ENCODE results near the gene TUFT1.

The TUFT1 gene

GRCh38 chr1:151539321-151540020, 638 bp upstream of the TUFT1 start:
- peak; percentile 91 for DNase-seq

- peak; percentile 10 for DNase-seq
Measured at GRCh38 chr1:151540982-151541377, 871 bp downstream of the TUFT1 start.

- DNase-seq = no peak
Measured at GRCh38 chr1:151541752-151542151, 1.6 kb downstream of the TUFT1 start.

GRCh38 chr1:151542710-151543129, 2.6 kb downstream of the TUFT1 start:
- no peak for DNase-seq

GRCh38 chr1:151545542-151545941, 5.4 kb downstream of the TUFT1 start:
- no peak for DNase-seq

- DNase-seq = no peak
Measured at GRCh38 chr1:151546011-151546925, 6.2 kb downstream of the TUFT1 start.

GRCh38 chr1:151547119-151547899, 7.2 kb downstream of the TUFT1 start:
- no peak for DNase-seq

GRCh38 chr1:151547900-151548230, 7.8 kb downstream of the TUFT1 start:
- no peak for DNase-seq

GRCh38 chr1:151549199-151549598, 9.1 kb downstream of the TUFT1 start:
- DNase-seq = no peak

GRCh38 chr1:151553659-151554058, 13.6 kb downstream of the TUFT1 start:
- DNase-seq = no peak

- no peak for DNase-seq
Measured at GRCh38 chr1:151556052-151556451, 15.9 kb downstream of the TUFT1 start.

GRCh38 chr1:151562661-151563060, 22.6 kb downstream of the TUFT1 start:
- no peak for DNase-seq

- DNase-seq = no peak
Measured at GRCh38 chr1:151563376-151563775, 23.3 kb downstream of the TUFT1 start.

GRCh38 chr1:151565502-151566189, 25.5 kb downstream of the TUFT1 start:
- no peak for DNase-seq

- peak; percentile 39 for DNase-seq
Measured at GRCh38 chr1:151568626-151569088, 28.5 kb downstream of the TUFT1 start.

- no peak for DNase-seq
Measured at GRCh38 chr1:151570819-151571218, 30.7 kb downstream of the TUFT1 start.

- peak; percentile 79 for DNase-seq
Measured at GRCh38 chr1:151574575-151575529, 34.7 kb downstream of the TUFT1 start.

- no peak for DNase-seq
Measured at GRCh38 chr1:151577173-151577572, 37.1 kb downstream of the TUFT1 start.

- DNase-seq = no peak
Measured at GRCh38 chr1:151578941-151579340, 38.8 kb downstream of the TUFT1 start.

- DNase-seq = no peak
Measured at GRCh38 chr1:151579436-151580225, 39.5 kb downstream of the TUFT1 start.

GRCh38 chr1:151581451-151581850, 41.3 kb downstream of the TUFT1 start:
- no peak for DNase-seq
